ENCODE data around the gene DBI. TPM values are rescaled to one million over a fixed set of nuclear protein-coding genes. Genes with fewer than 3 reads are reported as not detected.

The DBI gene
- total and polyA plus RNA-seq, 2 of the 13 experiments (the other 11 are each of a cell fraction or from before 2014, with no cell fraction given), result 330 to 659 TPM

GRCh38 chr2:119384971-119385370 is 18.2 kb downstream of the DBI start (continued):
- TF ChIP-seq ZSCAN30 (CRISPR knock-in tag; IDR thresholded peaks at IDR 0.05) (no peak), LBX2 (CRISPR knock-in tag; IDR thresholded peaks at IDR 0.05; ENCODE audit: borderline replicate concordance) (no peak)

GRCh38 chr2:119385466-119385865 is 18.7 kb downstream of the DBI start:
- BruUV-seq (replicated peaks), result no TSS peak
- DNase-seq (ENCODE audit: low spot score) (no peak), FAIRE-seq (no peak), ATAC-seq (no peak)
- ChIA-PET CTCF (ENCODE audit: low intra/inter-chr PET ratio, low total read pairs) (no interaction called here), POLR2A (no interaction called here)
- Histone ChIP-seq H3K27me3 (ENCODE audit: control insufficient read depth in 1 of 2, insufficient read depth in 2 of 2, low read length in 2 of 2) (no peaks in the 10 kb centered on the region; a peak in 1 of 5 replicates), H4K20me1 (ENCODE audit: insufficient read depth, low read length) (no peaks in the 10 kb centered on the region), H3K4me2 (ENCODE audit: low read depth, low read length) (no peak overlapping the region), H3K4me1 (ENCODE audit: insufficient read depth, low read length) (peaks cover 21% of the 10 kb centered on the region), H3K36me3 (replicated peaks in 1 of 2; ENCODE audit: control insufficient read depth in 1 of 2, insufficient read depth in 2 of 2, low read length in 2 of 2) (no peaks in the 10 kb centered on the region), H2AFZ (ENCODE audit: low read length) (no peak overlapping the region), H3K79me2 (ENCODE audit: insufficient read depth, low read length) (no peaks in the 10 kb centered on the region), H3K4me3 (replicated peaks in 1 of 3; ENCODE audit: insufficient read depth in 1 of 3, low read depth in 2 of 3, low read length in 3 of 3) (no peak overlapping the region), H3K27ac (ENCODE audit: extremely low read length, insufficient read depth, low read length) (no peak overlapping the region), H3K9me3 (ENCODE audit: low read length) (no peaks in the 10 kb centered on the region), H3K9ac (ENCODE audit: insufficient read depth, low read depth, low read length) (no peak overlapping the region)
- intact Hi-C loops (cut with micrococcal nuclease; ENCODE audit: unreplicated experiment), result no loop called here
- whole genome bisulfite sequencing (ENCODE audit: low lambda C conversion rate), result 42% methylated on average over 3 of the region's 3 CpGs
- in situ Hi-C loops (cut with HindIII; ENCODE audit: extremely low pct_ligation_motif_present, low pct_unique_long_range_greater_than_20kb), result no loop called here
- TF ChIP-seq CEBPB (IDR thresholded peaks at IDR 0.05; ENCODE audit: borderline replicate concordance, low read depth, low read length), result peak; percentile 31; the same call in 1 of the 2 replicates
- no peak for TF ChIP-seq SMAD3 (CRISPR knock-in tag; IDR thresholded peaks at IDR 0.05)

- DNase-seq (ENCODE audit: low spot score), result peak; percentile 34
- POLR2A ChIA-PET, result interaction anchor here (0.6 to 1.3 kb wide), 3 partner anchors 12 to 305 kb away, joined by 3 to 8 read pairs (median 4); partner anchors contain the start of genes C2orf76 and DBI
- CTCF ChIA-PET (ENCODE audit: low intra/inter-chr PET ratio, low total read pairs), result no interaction called here
- no peaks in the 10 kb centered on the region for H3K36me3 ChIP-seq (replicated peaks in 1 of 2; ENCODE audit: control insufficient read depth in 1 of 2, insufficient read depth in 2 of 2, low read length in 2 of 2)
- no peak overlapping the region for H3K27ac ChIP-seq (ENCODE audit: extremely low read length, insufficient read depth, low read length)
- no peak overlapping the region; a peak in 1 of 6 replicates for H3K4me3 ChIP-seq (replicated peaks in 1 of 3; ENCODE audit: insufficient read depth in 1 of 3, low read depth in 2 of 3, low read length in 3 of 3)
- no peaks in the 10 kb centered on the region for H4K20me1 ChIP-seq (ENCODE audit: insufficient read depth, low read length)
- no peak overlapping the region for H3K9ac ChIP-seq (ENCODE audit: insufficient read depth, low read depth, low read length)
- no peaks in the 10 kb centered on the region for H3K9me3 ChIP-seq (ENCODE audit: low read length)
- peak; percentile 88 for ATAC-seq
- in situ Hi-C loops (cut with HindIII; ENCODE audit: extremely low pct_ligation_motif_present, low pct_unique_long_range_greater_than_20kb) (no loop called here), intact Hi-C loops (cut with micrococcal nuclease; ENCODE audit: unreplicated experiment) (no loop called here)
- H3K4me1 ChIP-seq (ENCODE audit: insufficient read depth, low read length), result peaks cover 21% of the 10 kb centered on the region
- peak overlapping the region; percentile 64 for H3K4me2 ChIP-seq (ENCODE audit: low read depth, low read length)
- no peaks in the 10 kb centered on the region for H3K79me2 ChIP-seq (ENCODE audit: insufficient read depth, low read length)
- BruUV-seq (replicated peaks), result no TSS peak
- H2AFZ ChIP-seq (ENCODE audit: low read length), result no peak overlapping the region
- WGBS (ENCODE audit: low lambda C conversion rate), result 9% methylated on average over 9 of the region's 9 CpGs
- peaks cover 0 to 4% of the 10 kb centered on the region in 2 experiments; a peak in 1 of 5 replicates for H3K27me3 ChIP-seq (ENCODE audit: control insufficient read depth in 1 of 2, insufficient read depth in 2 of 2, low read length in 2 of 2)
- peak; percentile 54 for FAIRE-seq
- TF ChIP-seq LCORL (IDR thresholded peaks at IDR 0.05) (no peak), LCORL (CRISPR knock-in tag; IDR thresholded peaks at IDR 0.05) (peak; percentile 62), ELF3 (CRISPR knock-in tag; IDR thresholded peaks at IDR 0.05) (peak; percentile 78), CBX2 (IDR thresholded peaks at IDR 0.05; ENCODE audit: low read depth, low read length) (0 out of 2 replicates have a peak, but pooled peaks have one; percentile 7), CBX2 (CRISPR knock-in tag; IDR thresholded peaks at IDR 0.05; ENCODE audit: low read depth) (no peak), ESRRA (CRISPR knock-in tag; IDR thresholded peaks at IDR 0.05; ENCODE audit: low read depth) (no peak), KAT7 (CRISPR knock-in tag; IDR thresholded peaks at IDR 0.05; ENCODE audit: borderline replicate concordance) (no peak), MXD3 (CRISPR knock-in tag; IDR thresholded peaks at IDR 0.05) (0 out of 2 replicates have a peak, but pooled peaks have one; percentile 42)
Measured at GRCh38 chr2:119387381-119388129, 20.8 kb downstream of the DBI start.

All from HepG2 (cell line).